Measurements from ENCODE around the gene TLR9. TPM values are rescaled to one million over a fixed set of nuclear protein-coding genes. Genes with fewer than 3 reads are reported as not detected.

The TLR9 gene, protein sequence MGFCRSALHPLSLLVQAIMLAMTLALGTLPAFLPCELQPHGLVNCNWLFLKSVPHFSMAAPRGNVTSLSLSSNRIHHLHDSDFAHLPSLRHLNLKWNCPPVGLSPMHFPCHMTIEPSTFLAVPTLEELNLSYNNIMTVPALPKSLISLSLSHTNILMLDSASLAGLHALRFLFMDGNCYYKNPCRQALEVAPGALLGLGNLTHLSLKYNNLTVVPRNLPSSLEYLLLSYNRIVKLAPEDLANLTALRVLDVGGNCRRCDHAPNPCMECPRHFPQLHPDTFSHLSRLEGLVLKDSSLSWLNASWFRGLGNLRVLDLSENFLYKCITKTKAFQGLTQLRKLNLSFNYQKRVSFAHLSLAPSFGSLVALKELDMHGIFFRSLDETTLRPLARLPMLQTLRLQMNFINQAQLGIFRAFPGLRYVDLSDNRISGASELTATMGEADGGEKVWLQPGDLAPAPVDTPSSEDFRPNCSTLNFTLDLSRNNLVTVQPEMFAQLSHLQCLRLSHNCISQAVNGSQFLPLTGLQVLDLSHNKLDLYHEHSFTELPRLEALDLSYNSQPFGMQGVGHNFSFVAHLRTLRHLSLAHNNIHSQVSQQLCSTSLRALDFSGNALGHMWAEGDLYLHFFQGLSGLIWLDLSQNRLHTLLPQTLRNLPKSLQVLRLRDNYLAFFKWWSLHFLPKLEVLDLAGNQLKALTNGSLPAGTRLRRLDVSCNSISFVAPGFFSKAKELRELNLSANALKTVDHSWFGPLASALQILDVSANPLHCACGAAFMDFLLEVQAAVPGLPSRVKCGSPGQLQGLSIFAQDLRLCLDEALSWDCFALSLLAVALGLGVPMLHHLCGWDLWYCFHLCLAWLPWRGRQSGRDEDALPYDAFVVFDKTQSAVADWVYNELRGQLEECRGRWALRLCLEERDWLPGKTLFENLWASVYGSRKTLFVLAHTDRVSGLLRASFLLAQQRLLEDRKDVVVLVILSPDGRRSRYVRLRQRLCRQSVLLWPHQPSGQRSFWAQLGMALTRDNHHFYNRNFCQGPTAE
- total RNA-seq (2022; extraction: Qiagen RNA extraction; ENCODE audit: low read depth), result 0.06 TPM in 1 of 5 replicates, not detected in the others

DNA sequence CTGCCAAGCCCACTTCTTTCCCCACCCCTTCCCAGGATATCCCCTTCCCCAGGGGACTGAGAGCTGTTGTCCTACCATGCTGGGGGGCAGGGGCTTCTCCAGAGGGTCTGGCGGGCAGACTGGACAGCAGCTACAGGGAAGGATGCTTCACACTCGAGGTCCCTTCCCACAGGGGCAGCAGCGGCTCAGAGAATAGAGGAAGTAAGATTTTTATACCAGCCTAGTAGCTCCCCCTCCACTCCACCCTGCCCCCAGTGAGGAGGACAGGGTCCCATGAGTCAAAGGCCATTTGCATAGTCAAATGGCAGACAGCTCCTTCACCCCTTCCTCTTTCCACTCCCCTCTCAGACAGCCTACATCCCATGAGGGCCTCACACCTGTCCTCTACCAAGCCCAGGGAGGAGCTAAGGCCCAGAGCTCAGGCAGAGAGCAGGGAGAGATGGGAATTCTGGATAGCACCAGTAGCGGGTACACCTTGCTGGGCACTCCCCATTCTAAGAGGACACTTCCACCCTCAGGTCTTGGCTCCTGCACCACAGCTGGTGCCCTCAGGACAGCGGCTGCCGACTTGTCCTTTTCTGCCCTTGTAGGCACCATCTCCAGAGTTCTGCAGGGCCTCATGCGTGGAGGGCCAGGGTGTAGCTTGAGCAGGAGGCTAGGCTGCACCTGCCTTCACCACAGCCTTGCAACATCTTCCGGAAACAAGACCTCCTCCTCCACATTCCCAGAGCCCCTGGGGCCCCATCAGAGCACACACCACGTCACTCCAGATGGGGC is at the start of gene TLR9:
Gene TLR9, minus strand, starts transcription at position 194 of the 777 bp plus-strand sequence. Its CDS starts 116 bp downstream, at position 78.

DNA sequence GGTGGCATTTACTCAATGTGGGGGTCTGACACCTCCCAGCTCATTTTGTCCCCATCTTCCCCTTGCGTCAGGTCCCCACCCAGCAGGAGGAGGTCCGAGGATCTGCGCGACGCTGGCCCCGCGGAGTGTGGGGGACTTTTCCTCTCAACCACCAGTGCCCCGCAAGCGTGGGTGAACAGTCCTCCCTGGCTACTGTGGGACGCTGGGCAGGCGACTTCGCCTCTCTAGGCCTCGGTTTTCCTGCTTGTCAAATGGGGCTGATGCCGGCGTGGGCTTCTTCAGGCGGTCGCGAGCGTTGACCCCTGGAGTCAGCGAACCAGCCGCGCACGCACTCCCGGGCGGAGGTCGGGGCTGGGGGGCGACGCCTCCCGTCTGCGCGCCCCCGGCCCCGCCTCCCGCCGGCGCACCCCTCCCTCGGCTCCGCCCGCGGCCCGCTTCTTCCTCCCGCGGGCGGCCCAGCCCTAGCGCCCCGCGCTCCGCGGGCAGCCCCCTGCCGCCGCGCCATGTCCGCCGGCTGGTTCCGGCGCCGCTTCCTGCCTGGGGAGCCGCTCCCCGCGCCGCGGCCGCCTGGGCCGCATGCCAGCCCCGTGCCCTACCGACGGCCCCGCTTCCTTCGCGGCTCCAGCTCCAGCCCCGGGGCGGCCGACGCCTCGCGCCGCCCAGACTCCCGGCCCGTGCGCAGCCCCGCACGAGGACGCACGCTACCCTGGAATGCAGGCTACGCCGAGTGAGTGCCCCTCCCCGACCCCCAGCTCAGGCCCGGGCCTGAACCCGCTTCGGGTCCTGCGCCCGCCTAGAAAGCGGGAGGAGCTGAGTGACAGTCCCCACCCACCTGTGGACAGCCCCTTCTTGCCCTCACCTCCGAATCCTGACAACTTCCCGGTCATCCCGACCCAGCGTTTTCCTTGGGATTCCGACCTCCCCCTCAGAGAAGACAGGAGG is 20.1 kb upstream of the TLR9 start, which contains the start of gene PPM1M:
Gene PPM1M, plus strand, starts transcription at position 438 of the 942 bp plus-strand sequence. Its CDS starts 66 bp downstream, at position 504.

DNA sequence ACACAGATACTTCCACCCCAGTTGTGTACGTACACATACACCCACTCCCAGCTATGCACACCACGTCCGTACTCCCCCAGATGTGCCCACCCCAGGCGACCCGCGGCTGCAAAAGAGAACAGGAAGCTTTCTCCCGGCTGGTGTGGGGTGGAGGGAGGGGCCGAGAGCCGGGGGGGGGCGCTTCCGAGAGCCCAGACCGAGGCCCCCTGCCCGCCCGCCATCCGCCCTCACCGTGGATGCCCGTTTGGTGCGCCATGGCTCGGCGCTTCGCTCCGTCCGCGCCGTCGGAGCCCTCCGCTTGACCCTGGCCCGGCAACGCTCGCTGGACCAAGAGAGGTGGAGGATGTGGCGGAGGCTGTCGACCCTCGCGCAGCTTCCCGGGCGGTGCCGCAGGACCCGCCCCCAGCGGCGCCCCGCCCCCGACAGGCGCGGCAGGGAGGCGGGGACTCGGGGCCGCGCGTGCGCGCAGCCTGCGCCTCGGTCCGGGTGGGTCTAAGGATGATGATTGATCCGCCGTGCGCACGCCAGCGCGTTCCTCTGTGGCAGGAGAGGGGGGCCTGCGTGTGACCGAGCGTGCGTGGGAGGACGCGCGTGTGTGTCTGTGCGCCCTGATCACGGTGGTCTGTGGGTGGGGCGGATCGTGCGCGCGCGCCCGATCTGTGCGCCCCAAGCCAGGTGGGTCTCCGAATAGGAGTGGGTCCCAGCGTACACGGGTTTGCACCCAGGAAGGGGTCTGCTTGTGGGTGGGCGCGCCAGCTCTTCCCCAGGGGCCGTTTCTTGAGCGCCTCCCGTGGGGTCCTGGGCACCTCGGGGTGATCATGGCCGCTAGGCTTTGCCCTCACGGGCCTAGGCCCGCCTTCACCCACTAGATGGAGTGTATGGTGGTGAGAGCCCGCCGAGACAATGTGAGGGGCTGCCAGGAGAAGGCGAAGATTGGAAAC is 13.6 kb upstream of the TLR9 start, which contains the start of gene TWF2:
Gene TWF2, minus strand, starts transcription at position 398 of the 941 bp plus-strand sequence. Its CDS starts 142 bp downstream, at position 256.

DNA sequence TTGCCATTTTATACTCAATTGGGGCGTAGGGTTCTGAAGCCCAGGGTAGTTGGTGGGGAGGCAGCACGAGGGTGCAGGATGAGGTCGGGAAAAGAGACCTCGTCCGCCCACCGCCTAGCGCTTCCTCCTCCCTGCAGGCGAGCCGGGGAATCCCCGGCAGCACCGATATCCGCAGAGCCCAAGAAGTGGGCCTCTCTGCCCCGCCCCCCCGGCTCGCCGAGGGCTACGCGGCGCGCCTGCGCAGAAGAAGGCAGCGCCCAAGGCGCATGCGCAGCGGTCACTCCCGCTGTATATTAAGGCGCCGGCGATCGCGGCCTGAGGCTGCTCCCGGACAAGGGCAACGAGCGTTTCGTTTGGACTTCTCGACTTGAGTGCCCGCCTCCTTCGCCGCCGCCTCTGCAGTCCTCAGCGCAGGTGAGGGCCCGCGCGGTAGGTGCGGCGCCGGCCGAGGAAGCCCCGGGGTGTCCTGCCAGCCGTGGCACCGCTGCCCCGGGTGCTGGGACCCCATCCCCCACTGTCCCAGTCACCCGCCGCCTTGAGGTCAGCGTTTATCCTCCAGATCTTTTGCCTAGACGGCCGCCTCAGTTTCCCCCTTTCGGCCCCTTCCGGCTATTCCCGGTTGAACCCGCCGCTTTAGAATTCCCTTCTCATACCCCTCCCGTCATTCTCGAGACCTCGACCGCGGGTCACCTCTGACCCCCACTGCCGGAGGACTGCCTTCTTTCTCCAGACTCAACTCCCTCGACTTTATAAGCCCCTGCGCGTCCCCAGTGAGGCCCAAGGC is 27.4 kb downstream of the TLR9 start, which contains the start of gene ALAS1:
Gene ALAS1, plus strand, starts transcription at position 319 of the 784 bp plus-strand sequence. CDS start 1,082 bp downstream, outside the sequence.

Other genes starting within 250 kb of the TLR9 start
- 19.4 to 26.7 TPM (median 23.6 TPM) in 5 replicates for gene ACY1, start 242.1 kb downstream of the TLR9 start, total RNA-seq (2022; extraction: Qiagen RNA extraction; ENCODE audit: low read depth)
- 1,331 to 1,486 TPM (median 1,343 TPM) in 5 replicates for gene RPL29, start 229.8 kb downstream of the TLR9 start, total RNA-seq (2022; extraction: Qiagen RNA extraction; ENCODE audit: low read depth)
- gene DUSP7, start 169.1 kb downstream of the TLR9 start, total RNA-seq (2022; extraction: Qiagen RNA extraction; ENCODE audit: low read depth), result 14.0 to 17.9 TPM (median 15.9 TPM) in 5 replicates
- 15.2 to 19.4 TPM (median 18.7 TPM) in 5 replicates for gene POC1A, start 71.2 kb downstream of the TLR9 start, total RNA-seq (2022; extraction: Qiagen RNA extraction; ENCODE audit: low read depth)
- 48.4 to 57.6 TPM (median 54.7 TPM) in 5 replicates for gene ALAS1, start 27.5 kb downstream of the TLR9 start, total RNA-seq (2022; extraction: Qiagen RNA extraction; ENCODE audit: low read depth)
- 59.9 to 79.4 TPM (median 68.3 TPM) in 5 replicates for gene TWF2, start 13.5 kb upstream of the TLR9 start, total RNA-seq (2022; extraction: Qiagen RNA extraction; ENCODE audit: low read depth)
- gene PPM1M, start 20.1 kb upstream of the TLR9 start, total RNA-seq (2022; extraction: Qiagen RNA extraction; ENCODE audit: low read depth), result 3.0 to 5.2 TPM (median 4.8 TPM) in 5 replicates
- gene WDR82, start 53.0 kb upstream of the TLR9 start, total RNA-seq (2022; extraction: Qiagen RNA extraction; ENCODE audit: low read depth), result 44.7 to 57.1 TPM (median 51.6 TPM) in 5 replicates
- gene GLYCTK, start 62.2 kb upstream of the TLR9 start, total RNA-seq (2022; extraction: Qiagen RNA extraction; ENCODE audit: low read depth), result 3.1 to 5.2 TPM (median 4.6 TPM) in 5 replicates
- gene DNAH1, start 90.7 kb upstream of the TLR9 start, total RNA-seq (2022; extraction: Qiagen RNA extraction; ENCODE audit: low read depth), result 0.67 to 0.99 TPM (median 0.86 TPM) in 5 replicates
- gene BAP1, start 184.4 kb upstream of the TLR9 start, total RNA-seq (2022; extraction: Qiagen RNA extraction; ENCODE audit: low read depth), result 27.2 to 39.3 TPM (median 36.8 TPM) in 5 replicates
- 2.7 to 3.5 TPM (median 3.0 TPM) in 5 replicates for gene PHF7, start 185.0 kb upstream of the TLR9 start, total RNA-seq (2022; extraction: Qiagen RNA extraction; ENCODE audit: low read depth)
- gene SEMA3G, start 219.5 kb upstream of the TLR9 start, total RNA-seq (2022; extraction: Qiagen RNA extraction; ENCODE audit: low read depth), result 0.07 to 0.09 TPM (median 0.08 TPM) in 4 of 5 replicates, not detected in the other
- gene TNNC1, start 228.4 kb upstream of the TLR9 start, total RNA-seq (2022; extraction: Qiagen RNA extraction; ENCODE audit: low read depth), result 1.2 to 1.6 TPM (median 1.3 TPM) in 5 replicates
- gene NISCH, start 230.0 kb upstream of the TLR9 start, total RNA-seq (2022; extraction: Qiagen RNA extraction; ENCODE audit: low read depth), result 9.1 to 15.1 TPM (median 13.8 TPM) in 5 replicates

Data from A549 treated with RU486 at 1 μM for 4 hours (cell line).